ENCODE results near the gene CCDC78.

DNA sequence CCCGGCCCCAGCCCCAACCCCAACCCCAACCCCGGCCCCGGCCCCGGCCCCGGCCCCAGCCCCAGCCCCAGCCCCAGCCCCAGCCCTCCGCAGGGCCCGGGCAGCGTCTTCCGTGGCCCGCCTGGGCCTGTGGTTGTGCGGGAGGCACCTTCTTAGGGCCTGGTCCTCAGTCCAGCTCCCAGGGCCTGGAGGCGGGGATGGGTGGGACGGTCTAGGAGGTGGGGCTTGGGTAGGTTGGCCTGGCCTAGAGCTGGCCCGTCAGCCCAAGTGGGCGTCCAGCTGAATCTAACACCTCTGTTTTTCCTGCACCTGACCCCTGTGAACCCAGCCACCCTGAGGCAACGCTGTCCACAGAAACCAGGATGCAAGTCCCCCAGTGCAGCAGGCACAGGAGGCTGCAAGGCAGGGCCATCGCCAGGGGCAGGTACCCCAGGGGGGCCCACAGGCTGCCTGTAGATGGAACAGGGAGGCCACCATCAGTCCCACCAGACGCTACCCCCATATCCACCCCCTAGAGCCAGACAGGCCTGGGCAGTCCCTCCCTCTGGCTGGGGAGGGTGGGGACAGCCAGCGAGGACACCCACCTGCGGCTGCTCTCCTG is 43.0 kb upstream of the CCDC78 start:
- TF ChIP-seq, protein P1, sequence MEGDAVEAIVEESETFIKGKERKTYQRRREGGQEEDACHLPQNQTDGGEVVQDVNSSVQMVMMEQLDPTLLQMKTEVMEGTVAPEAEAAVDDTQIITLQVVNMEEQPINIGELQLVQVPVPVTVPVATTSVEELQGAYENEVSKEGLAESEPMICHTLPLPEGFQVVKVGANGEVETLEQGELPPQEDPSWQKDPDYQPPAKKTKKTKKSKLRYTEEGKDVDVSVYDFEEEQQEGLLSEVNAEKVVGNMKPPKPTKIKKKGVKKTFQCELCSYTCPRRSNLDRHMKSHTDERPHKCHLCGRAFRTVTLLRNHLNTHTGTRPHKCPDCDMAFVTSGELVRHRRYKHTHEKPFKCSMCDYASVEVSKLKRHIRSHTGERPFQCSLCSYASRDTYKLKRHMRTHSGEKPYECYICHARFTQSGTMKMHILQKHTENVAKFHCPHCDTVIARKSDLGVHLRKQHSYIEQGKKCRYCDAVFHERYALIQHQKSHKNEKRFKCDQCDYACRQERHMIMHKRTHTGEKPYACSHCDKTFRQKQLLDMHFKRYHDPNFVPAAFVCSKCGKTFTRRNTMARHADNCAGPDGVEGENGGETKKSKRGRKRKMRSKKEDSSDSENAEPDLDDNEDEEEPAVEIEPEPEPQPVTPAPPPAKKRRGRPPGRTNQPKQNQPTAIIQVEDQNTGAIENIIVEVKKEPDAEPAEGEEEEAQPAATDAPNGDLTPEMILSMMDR (IDR thresholded peaks at IDR 0.05), result no peak
- no peak for TF ChIP-seq POLR2A (IDR thresholded peaks at IDR 0.05)
